GM12864 (cell line): ENCODE measurements around the gene TMEM170A.
"Not testable (repeated sequence)": the region's sequence is repeated elsewhere in the genome, so short reads cannot be mapped to it uniquely, and the experiment has no call there.

Experiments used
- DNase-seq: peaks from one replicate; pipeline ENCODE4 v3.0.0-alpha.2; 2011; ENCODE audit warnings: low read depth
- H3K4me3 ChIP-seq: 2 replicates; pipeline ENCODE4 v1.5.1; 2011; ENCODE audit warnings: mild to moderate bottlenecking, low read depth, low read length, control low read depth
- CTCF ChIP-seq: IDR thresholded peaks from 2 replicates; pipeline ENCODE4 v1.5.1; 2011; ENCODE audit warnings: low read depth, mild to moderate bottlenecking, moderate library complexity, low read length, control low read depth, inconsistent platforms; ENCODE audit errors: missing control alignments

Gene TMEM170A

GRCh38 chr16:75458029-75458428 lies 6.5 kb downstream of the TMEM170A start:
- no peak for TF ChIP-seq CTCF
- no peak for DNase-seq
- H3K4me3 ChIP-seq, result no peak overlapping the region

GRCh38 chr16:75457485-75458021 lies 6.9 kb downstream of the TMEM170A start:
- no peak overlapping the region for H3K4me3 ChIP-seq
- no peak for TF ChIP-seq CTCF
- DNase-seq, result no peak

- DNase-seq, result no peak
- TF ChIP-seq CTCF, result no peak
- no peak overlapping the region for H3K4me3 ChIP-seq
These were observed 7.5 kb downstream of the TMEM170A start for GRCh38 chr16:75456971-75457370.

- not testable (repeated sequence) for DNase-seq
These were observed 8.0 kb downstream of the TMEM170A start for GRCh38 chr16:75456486-75456885.

GRCh38 chr16:75455677-75456076 lies 8.8 kb downstream of the TMEM170A start:
- H3K4me3 ChIP-seq, result no peak overlapping the region
- no peak for DNase-seq
- no peak for TF ChIP-seq CTCF

More at GRCh38 chr16:75456486-75456885, 8.0 kb downstream of the TMEM170A start:
- not testable (repeated sequence) for H3K4me3 ChIP-seq

GRCh38 chr16:75452464-75453190 lies 11.9 kb downstream of the TMEM170A start:
- no peak for DNase-seq
- no peak for TF ChIP-seq CTCF
- no peak overlapping the region for H3K4me3 ChIP-seq

- H3K4me3 ChIP-seq, result no peak overlapping the region
- no peak for DNase-seq
- no peak for TF ChIP-seq CTCF
These were observed 18.1 kb downstream of the TMEM170A start for GRCh38 chr16:75446416-75446815.
